GM06990 (cell line): Measurements from ENCODE around the gene TEX53.

Source experiments
- DNase-seq: peaks from one replicate; pipeline ENCODE4 v3.0.0-alpha.2; 2011; ENCODE audit not compliant: insufficient read length; ENCODE audit errors: extremely low read depth
- H3K27me3 ChIP-seq: replicated peaks from 2 replicates; pipeline ENCODE4 v1.6.0; 2011; ENCODE audit warnings: low read length; ENCODE audit not compliant: control insufficient read depth, insufficient read depth
- H3K36me3 ChIP-seq: 2 replicates; pipeline ENCODE4 v1.5.1; 2011; ENCODE audit warnings: low read length; ENCODE audit not compliant: control insufficient read depth, insufficient read depth
- H3K4me3 ChIP-seq: replicated peaks from 2 replicates; pipeline ENCODE4 v1.5.1; 2011; ENCODE audit warnings: low read depth, mild to moderate bottlenecking, control low read depth, low read length
- TF ChIP-seq, protein P1 (sequence below): IDR thresholded peaks from 2 replicates; pipeline ENCODE4 v1.5.1; 2011; ENCODE audit warnings: low read length, control low read depth, mild to moderate bottlenecking, inconsistent platforms; ENCODE audit not compliant: insufficient read depth, poor library complexity, severe bottlenecking

TEX53 gene

DNA sequence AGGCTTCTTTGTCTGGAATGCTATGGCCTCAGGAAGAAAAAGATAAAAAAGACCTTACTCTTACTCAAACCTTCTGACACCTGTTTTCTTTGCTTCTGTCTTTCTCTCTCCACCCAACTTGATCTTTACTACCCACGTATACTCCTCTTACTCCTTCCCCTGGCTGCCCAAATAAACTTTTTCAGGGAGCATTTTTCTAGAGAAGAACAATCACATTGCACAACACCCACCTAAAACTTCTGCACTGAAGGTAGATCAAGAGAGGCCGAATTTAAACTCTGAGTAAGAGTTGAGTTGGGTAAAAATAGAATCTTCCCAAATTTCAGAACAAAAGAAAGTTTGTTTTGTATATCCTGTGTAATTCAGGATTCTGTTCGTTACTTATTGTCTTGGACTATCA lies 20.5 kb upstream of the TEX53 start:
- peaks cover 2% of the 10 kb centered on the region; the same call in 1 of the 2 replicates for H3K27me3 ChIP-seq

GRCh38 chr9:114677418-114677817 lies 19.8 kb upstream of the TEX53 start:
- H3K27me3 ChIP-seq = peaks cover 2% of the 10 kb centered on the region; the same call in 1 of the 2 replicates
- H3K36me3 ChIP-seq = no peaks in the 10 kb centered on the region
- no peak for DNase-seq
- TF ChIP-seq, protein P1, sequence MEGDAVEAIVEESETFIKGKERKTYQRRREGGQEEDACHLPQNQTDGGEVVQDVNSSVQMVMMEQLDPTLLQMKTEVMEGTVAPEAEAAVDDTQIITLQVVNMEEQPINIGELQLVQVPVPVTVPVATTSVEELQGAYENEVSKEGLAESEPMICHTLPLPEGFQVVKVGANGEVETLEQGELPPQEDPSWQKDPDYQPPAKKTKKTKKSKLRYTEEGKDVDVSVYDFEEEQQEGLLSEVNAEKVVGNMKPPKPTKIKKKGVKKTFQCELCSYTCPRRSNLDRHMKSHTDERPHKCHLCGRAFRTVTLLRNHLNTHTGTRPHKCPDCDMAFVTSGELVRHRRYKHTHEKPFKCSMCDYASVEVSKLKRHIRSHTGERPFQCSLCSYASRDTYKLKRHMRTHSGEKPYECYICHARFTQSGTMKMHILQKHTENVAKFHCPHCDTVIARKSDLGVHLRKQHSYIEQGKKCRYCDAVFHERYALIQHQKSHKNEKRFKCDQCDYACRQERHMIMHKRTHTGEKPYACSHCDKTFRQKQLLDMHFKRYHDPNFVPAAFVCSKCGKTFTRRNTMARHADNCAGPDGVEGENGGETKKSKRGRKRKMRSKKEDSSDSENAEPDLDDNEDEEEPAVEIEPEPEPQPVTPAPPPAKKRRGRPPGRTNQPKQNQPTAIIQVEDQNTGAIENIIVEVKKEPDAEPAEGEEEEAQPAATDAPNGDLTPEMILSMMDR = no peak
- no peak overlapping the region for H3K4me3 ChIP-seq

More for the DNA sequence above, 20.5 kb upstream of the TEX53 start:
- Histone ChIP-seq H3K36me3 (no peaks in the 10 kb centered on the region), H3K4me3 (no peak overlapping the region)
- no peak for DNase-seq
- TF ChIP-seq, protein P1 = no peak

- Histone ChIP-seq H3K4me3 (no peak overlapping the region), H3K36me3 (no peaks in the 10 kb centered on the region), H3K27me3 (peaks cover under 1% of the 10 kb centered on the region; the same call in 1 of the 2 replicates)
- no peak for DNase-seq
- TF ChIP-seq, protein P1 = no peak
These were observed 19.3 kb upstream of the TEX53 start for GRCh38 chr9:114676901-114677300.

DNA sequence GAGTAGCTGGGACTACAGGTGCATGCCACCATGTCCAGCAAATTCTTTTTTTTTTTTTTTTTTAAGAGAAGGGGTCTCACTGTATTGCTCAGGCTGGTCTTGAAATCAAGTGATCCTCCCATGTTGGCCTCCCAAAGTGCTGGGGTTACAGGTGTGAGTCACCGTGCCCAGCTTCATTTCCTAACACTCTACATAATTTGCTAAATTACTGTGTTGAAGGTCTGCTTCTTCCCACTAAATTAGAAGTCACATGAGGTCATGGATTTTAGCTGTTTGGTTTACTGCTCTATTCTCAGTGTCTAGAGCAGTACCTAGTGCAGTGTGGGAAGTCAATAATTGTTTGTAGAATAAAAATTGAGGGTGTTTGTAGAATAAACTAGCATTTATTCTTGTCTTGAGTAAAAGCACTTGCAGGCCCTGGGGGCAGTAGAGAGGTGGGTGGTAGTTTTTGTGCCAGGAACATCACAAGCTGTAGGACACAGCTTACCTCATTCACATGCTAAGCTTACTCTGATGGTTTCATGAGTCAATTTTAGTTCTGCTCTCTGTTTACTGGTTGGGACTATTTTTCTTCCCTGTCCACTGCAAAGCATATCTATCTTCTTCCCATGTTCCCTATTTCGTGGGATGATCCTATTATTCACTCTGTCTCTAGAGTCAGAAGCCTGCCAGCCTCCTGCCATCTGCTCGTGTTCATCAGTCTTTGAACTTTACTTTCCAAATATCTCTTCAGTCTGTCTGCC lies 17.4 kb upstream of the TEX53 start:
- TF ChIP-seq, protein P1 = no peak
- H3K4me3 ChIP-seq = no peak overlapping the region
- H3K36me3 ChIP-seq = no peaks in the 10 kb centered on the region
- H3K27me3 ChIP-seq = no peaks in the 10 kb centered on the region
- DNase-seq = no peak

DNA sequence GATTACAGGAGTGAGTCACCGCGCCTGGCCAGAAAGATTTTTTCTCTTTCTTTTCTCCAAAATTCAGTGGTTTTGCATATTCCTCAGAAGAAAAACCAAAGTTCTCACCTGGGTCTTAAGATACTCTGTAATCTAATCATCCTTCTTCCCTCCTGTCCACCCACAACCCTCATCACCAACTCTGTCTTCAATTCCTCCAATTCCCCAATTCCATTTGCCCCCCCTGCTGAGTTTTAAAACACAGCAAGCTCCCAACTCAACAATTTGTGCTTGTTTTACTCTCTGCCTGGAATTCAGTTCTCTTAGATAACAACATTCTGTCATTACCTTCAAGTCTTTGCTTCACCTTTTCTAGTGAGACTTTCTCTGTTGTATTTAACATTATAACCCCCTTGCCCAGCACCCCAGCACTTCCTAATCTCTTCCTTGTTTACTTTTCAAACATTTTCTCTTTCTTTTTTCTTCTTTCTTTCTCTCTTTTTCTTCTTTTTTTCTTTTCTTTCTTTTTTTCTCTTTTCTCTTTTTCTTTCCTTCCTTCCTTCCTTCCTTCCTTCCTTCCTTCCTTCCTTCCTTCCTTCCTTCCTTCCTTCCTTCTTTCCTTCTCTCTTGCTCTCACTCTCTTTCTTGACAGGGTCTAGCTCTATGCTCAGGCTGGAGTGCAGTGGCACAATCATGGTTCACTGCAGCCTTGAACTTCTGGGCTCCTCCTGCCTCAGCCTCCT lies 16.6 kb upstream of the TEX53 start:
- DNase-seq = no peak
- H3K4me3 ChIP-seq = no peak overlapping the region
- no peaks in the 10 kb centered on the region for H3K36me3 ChIP-seq
- no peaks in the 10 kb centered on the region for H3K27me3 ChIP-seq
- TF ChIP-seq, protein P1 = no peak
